Neural cell (in vitro differentiated cells): ENCODE results near the gene DSCAM. TPM values are rescaled to one million over a fixed set of nuclear protein-coding genes. Genes with fewer than 3 reads are reported as not detected.

ENCODE experiments used
- H2AFZ ChIP-seq: fragments of 200-600, 300-800 bp; sonication (generic), shearing (Covaris generic); 2 replicates; pipeline ENCODE4 v1.6.0; 2014; ENCODE audit warnings: low read depth, mild to moderate bottlenecking, antibody characterized with exemption, low read length, moderate library complexity
- H3F3A ChIP-seq: fragments of 200-600 bp; shearing (Covaris generic); 2 replicates; pipeline ENCODE4 v1.6.1; 2016; ENCODE audit warnings: mild to moderate bottlenecking, moderate library complexity, mixed read lengths, antibody characterized with exemption, low read length; ENCODE audit not compliant: insufficient read depth, poor library complexity, severe bottlenecking
- H3K27ac ChIP-seq: fragments of 200-600, 300-800 bp; sonication (generic), shearing (Covaris generic); 2 replicates; pipeline ENCODE4 v1.5.1; 2014; ENCODE audit warnings: mild to moderate bottlenecking, low read length, moderate library complexity
- H3K27me3 ChIP-seq: fragments of 300-800, 200-600 bp; sonication (generic), shearing (Covaris generic); 2 replicates; pipeline ENCODE4 v1.6.0; 2014; ENCODE audit warnings: mild to moderate bottlenecking, low read depth, low read length, moderate library complexity; ENCODE audit not compliant: insufficient read depth
- H3K36me3 ChIP-seq: fragments of 300-800, 200-600 bp; sonication (generic), shearing (Covaris generic); 2 replicates; pipeline ENCODE4 v1.5.1; 2014; ENCODE audit warnings: mild to moderate bottlenecking, antibody characterized with exemption, low read length, moderate library complexity; ENCODE audit not compliant: insufficient read depth
- H3K4me2 ChIP-seq: fragments of 300-800, 200-600 bp; sonication (generic), shearing (Covaris generic); 2 replicates; pipeline ENCODE4 v1.6.0; 2014; ENCODE audit warnings: mild to moderate bottlenecking, low read length
- H3K4me3 ChIP-seq: fragments of 300-800, 200-600 bp; sonication (generic), shearing (Covaris generic); 2 replicates; pipeline ENCODE4 v1.5.1; 2014; ENCODE audit warnings: mild to moderate bottlenecking, low read length, moderate library complexity
- H3K79me2 ChIP-seq: fragments of 200-600 bp; shearing (Covaris generic); replicated peaks from 2 replicates; pipeline ENCODE4 v1.6.0; 2014; ENCODE audit warnings: mild to moderate bottlenecking, low read length, moderate library complexity; ENCODE audit not compliant: insufficient read depth
- H3K9ac ChIP-seq: fragments of 300-800, 200-600 bp; sonication (generic), shearing (Covaris generic); 2 replicates; pipeline ENCODE4 v1.6.1; 2016; ENCODE audit warnings: mild to moderate bottlenecking, low read length, mixed read lengths
- H3K9me2 ChIP-seq: fragments of 200-600 bp; shearing (Covaris generic); 2 replicates; pipeline ENCODE4 v1.6.1; 2016; ENCODE audit warnings: mild to moderate bottlenecking, low read length, mixed read lengths; ENCODE audit not compliant: insufficient read depth
- H3K9me3 ChIP-seq: fragments of 200-600, 300-800 bp; sonication (generic), shearing (Covaris generic); 2 replicates; pipeline ENCODE4 v1.6.1; 2016; ENCODE audit warnings: mild to moderate bottlenecking, mixed run types, low read length, moderate library complexity, mixed read lengths
- H4K20me1 ChIP-seq: fragments of 200-600 bp; shearing (Covaris generic); 2 replicates; pipeline ENCODE4 v1.6.1; 2016; ENCODE audit warnings: mild to moderate bottlenecking, mixed run types; ENCODE audit not compliant: insufficient read depth
- EP300 ChIP-seq: fragments of 450-650 bp; conservative IDR thresholded peaks from 2 replicates; pipeline ENCODE4 v1.6.1; 2014; ENCODE audit warnings: antibody characterized with exemption, mild to moderate bottlenecking, moderate library complexity; ENCODE audit not compliant: poor library complexity, severe bottlenecking
- EZH2 ChIP-seq: fragments of 200-600, 300-800 bp; shearing (Covaris generic), sonication (generic); IDR thresholded peaks from 2 replicates; pipeline ENCODE4 v1.6.1; 2014; ENCODE audit warnings: antibody characterized with exemption, low read length, borderline replicate concordance, mild to moderate bottlenecking; ENCODE audit not compliant: insufficient read depth, poor library complexity, severe bottlenecking
- MXI1 ChIP-seq: fragments of 450-650 bp; conservative IDR thresholded peaks from 2 replicates; pipeline ENCODE4 v1.6.1; 2014; ENCODE audit warnings: antibody characterized with exemption, mild to moderate bottlenecking; ENCODE audit not compliant: poor library complexity, severe bottlenecking
- POLR2AphosphoS5 ChIP-seq: IDR thresholded peaks from 2 replicates; pipeline ENCODE4 v1.6.1; 2012
- RAD21 ChIP-seq: fragments of 450-650 bp; conservative IDR thresholded peaks from 2 replicates; pipeline ENCODE4 v1.6.1; 2014; ENCODE audit warnings: antibody characterized with exemption, mild to moderate bottlenecking, moderate library complexity
- SMC3 ChIP-seq: fragments of 450-650 bp; conservative IDR thresholded peaks from 2 replicates; pipeline ENCODE4 v1.6.1; 2014; ENCODE audit warnings: antibody characterized with exemption, mild to moderate bottlenecking, moderate library complexity; ENCODE audit not compliant: poor library complexity
- TAF1 ChIP-seq: IDR thresholded peaks from 2 replicates; pipeline ENCODE4 v1.6.1; 2012; ENCODE audit warnings: low read depth
- polyA plus RNA-seq: library from polyadenylated mRNA; depleted of rRNA; stranded (reverse); fragments of >200 nt; gene quantifications from 2 replicates; pipeline ENCODE4 v1.2.3, GENCODE V29; 2014
- TF ChIP-seq, protein P1 (sequence below): fragments of 450-650 bp; IDR thresholded peaks from 2 replicates; pipeline ENCODE4 v1.5.1; 2014; ENCODE audit warnings: antibody characterized with exemption, mild to moderate bottlenecking, moderate library complexity; ENCODE audit not compliant: poor library complexity, severe bottlenecking
- TF ChIP-seq, protein P2 (sequence below): IDR thresholded peaks from 2 replicates; pipeline ENCODE4 v1.6.1; 2012; ENCODE audit warnings: borderline replicate concordance

Gene DSCAM
- polyA plus RNA-seq, 1 donor from 2014 or later: 5.3 TPM

DNA sequence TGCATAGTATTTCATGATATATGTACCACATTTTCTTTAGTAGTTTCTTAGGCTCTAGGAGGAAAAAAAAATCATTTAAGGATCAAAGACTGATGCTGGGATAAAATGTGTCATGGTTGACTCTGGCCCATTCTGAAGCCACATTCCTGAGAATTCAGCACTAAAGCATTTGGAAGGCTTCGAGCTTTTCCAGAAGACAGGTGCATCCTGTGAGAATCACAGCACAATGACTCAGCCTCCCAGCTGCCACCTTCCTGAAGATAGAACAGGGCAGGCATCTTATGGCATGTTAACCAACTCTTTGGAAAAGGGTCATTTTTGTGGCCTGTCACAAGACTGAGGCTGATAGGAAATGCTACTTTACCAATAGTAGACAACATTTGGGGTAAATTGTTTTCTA lies 619.9 kb downstream of the DSCAM start:
- TF ChIP-seq, protein P1, sequence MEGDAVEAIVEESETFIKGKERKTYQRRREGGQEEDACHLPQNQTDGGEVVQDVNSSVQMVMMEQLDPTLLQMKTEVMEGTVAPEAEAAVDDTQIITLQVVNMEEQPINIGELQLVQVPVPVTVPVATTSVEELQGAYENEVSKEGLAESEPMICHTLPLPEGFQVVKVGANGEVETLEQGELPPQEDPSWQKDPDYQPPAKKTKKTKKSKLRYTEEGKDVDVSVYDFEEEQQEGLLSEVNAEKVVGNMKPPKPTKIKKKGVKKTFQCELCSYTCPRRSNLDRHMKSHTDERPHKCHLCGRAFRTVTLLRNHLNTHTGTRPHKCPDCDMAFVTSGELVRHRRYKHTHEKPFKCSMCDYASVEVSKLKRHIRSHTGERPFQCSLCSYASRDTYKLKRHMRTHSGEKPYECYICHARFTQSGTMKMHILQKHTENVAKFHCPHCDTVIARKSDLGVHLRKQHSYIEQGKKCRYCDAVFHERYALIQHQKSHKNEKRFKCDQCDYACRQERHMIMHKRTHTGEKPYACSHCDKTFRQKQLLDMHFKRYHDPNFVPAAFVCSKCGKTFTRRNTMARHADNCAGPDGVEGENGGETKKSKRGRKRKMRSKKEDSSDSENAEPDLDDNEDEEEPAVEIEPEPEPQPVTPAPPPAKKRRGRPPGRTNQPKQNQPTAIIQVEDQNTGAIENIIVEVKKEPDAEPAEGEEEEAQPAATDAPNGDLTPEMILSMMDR: no peak
- TF ChIP-seq, protein P2, sequence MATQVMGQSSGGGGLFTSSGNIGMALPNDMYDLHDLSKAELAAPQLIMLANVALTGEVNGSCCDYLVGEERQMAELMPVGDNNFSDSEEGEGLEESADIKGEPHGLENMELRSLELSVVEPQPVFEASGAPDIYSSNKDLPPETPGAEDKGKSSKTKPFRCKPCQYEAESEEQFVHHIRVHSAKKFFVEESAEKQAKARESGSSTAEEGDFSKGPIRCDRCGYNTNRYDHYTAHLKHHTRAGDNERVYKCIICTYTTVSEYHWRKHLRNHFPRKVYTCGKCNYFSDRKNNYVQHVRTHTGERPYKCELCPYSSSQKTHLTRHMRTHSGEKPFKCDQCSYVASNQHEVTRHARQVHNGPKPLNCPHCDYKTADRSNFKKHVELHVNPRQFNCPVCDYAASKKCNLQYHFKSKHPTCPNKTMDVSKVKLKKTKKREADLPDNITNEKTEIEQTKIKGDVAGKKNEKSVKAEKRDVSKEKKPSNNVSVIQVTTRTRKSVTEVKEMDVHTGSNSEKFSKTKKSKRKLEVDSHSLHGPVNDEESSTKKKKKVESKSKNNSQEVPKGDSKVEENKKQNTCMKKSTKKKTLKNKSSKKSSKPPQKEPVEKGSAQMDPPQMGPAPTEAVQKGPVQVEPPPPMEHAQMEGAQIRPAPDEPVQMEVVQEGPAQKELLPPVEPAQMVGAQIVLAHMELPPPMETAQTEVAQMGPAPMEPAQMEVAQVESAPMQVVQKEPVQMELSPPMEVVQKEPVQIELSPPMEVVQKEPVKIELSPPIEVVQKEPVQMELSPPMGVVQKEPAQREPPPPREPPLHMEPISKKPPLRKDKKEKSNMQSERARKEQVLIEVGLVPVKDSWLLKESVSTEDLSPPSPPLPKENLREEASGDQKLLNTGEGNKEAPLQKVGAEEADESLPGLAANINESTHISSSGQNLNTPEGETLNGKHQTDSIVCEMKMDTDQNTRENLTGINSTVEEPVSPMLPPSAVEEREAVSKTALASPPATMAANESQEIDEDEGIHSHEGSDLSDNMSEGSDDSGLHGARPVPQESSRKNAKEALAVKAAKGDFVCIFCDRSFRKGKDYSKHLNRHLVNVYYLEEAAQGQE: no peak
- TF ChIP-seq TAF1 (no peak), MXI1 (no peak), POLR2AphosphoS5 (no peak), SMC3 (no peak), EP300 (no peak), RAD21 (no peak), EZH2 (no peak)
- no peaks in the 10 kb centered on the region for H3K79me2 ChIP-seq
- H4K20me1 ChIP-seq: no peaks in the 10 kb centered on the region
- no peak overlapping the region for H2AFZ ChIP-seq
- no peaks in the 10 kb centered on the region for H3K36me3 ChIP-seq
- no peak overlapping the region for H3K9ac ChIP-seq
- H3K4me2 ChIP-seq: no peak overlapping the region
- no peaks in the 10 kb centered on the region for H3F3A ChIP-seq
- no peaks in the 10 kb centered on the region for H3K27me3 ChIP-seq
- H3K27ac ChIP-seq: no peak overlapping the region
- H3K4me3 ChIP-seq: no peak overlapping the region
- no peaks in the 10 kb centered on the region for H3K9me3 ChIP-seq
- H3K9me2 ChIP-seq: no peaks in the 10 kb centered on the region

DNA sequence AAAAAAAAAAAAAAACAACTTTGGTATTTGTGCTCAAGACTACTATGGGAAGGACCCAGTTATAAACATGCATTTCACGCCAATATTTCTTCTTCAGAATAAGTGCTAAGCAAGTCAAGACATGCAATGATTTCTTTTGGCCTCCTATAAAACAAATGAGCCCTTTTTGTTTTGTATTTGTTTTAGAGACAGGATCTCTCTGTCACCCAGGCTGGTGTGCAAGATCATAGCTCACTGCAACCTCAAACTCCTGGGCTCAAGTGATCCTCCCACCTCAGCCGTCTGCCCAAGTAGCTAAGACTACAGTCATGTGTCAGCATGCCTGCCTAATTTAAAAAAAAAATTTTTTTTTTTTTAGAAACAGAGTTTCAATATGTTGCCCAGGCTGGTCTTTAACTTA lies 631.0 kb downstream of the DSCAM start:
- Histone ChIP-seq H3K27ac (no peak overlapping the region), H3K9me2 (no peaks in the 10 kb centered on the region), H3K9me3 (no peaks in the 10 kb centered on the region), H3K79me2 (no peaks in the 10 kb centered on the region), H3K4me2 (no peak overlapping the region), H4K20me1 (no peaks in the 10 kb centered on the region), H3K4me3 (no peak overlapping the region), H3K36me3 (no peaks in the 10 kb centered on the region), H3F3A (no peaks in the 10 kb centered on the region), H3K27me3 (no peaks in the 10 kb centered on the region), H2AFZ (no peak overlapping the region), H3K9ac (no peak overlapping the region)
- TF ChIP-seq POLR2AphosphoS5: no peak
- no peak for TF ChIP-seq EP300
- TF ChIP-seq EZH2: no peak
- TF ChIP-seq, protein P2: no peak
- TF ChIP-seq RAD21: no peak
- no peak for TF ChIP-seq SMC3
- TF ChIP-seq MXI1: no peak
